DMS 273 (cell line): ENCODE data around the gene WDR47.
"Not testable (repeated sequence)": the region's sequence is repeated elsewhere in the genome, so short reads cannot be mapped to it uniquely, and the experiment has no call there.

Experiments
- DNase-seq: peaks from one replicate; lab custom pipeline; 2025; ENCODE audit not compliant: unreplicated experiment; lab: John Stamatoyannopoulos, UW

Gene WDR47

GRCh38 chr1:109056064-109056463, 14.2 kb upstream of the WDR47 start:
- no peak for DNase-seq

GRCh38 chr1:109052145-109052544, 10.2 kb upstream of the WDR47 start:
- not testable (repeated sequence) for DNase-seq

DNA sequence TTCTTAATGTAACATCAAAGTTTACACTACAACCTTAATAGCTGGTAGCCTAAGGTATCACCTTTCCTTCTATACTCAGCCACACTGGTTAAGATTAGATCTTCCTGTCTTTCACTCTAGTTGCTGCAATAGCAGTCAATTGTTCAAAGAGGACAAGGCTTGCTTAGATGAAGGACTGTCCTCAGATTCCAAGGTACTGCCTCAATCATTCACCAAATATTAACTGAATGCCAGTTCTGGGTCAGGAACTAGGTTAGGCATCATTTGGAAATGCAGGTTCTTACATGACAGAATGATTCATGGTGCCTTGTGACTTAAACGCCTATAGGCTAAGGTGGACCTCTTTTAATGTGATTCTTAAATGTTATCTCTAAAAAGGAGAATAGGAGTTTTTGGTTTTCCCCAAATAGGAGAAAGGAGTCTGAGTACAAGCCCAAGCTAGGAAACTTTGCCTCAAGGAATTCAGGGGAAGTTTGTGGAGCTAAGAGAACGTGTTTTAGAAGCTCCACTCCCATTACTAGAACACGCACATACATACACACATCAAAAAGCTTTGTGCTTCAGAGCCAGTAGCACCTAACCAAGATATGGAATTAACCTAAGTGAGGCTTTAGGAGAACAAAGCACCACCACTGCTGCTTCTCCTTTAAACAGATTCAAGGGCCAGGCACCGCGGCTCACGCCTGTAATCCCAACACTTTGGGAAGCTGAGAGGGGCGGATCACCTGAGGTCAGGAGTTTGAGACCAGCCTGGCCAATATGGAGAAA, 8.5 kb upstream of the WDR47 start:
- DNase-seq = no peak

DNA sequence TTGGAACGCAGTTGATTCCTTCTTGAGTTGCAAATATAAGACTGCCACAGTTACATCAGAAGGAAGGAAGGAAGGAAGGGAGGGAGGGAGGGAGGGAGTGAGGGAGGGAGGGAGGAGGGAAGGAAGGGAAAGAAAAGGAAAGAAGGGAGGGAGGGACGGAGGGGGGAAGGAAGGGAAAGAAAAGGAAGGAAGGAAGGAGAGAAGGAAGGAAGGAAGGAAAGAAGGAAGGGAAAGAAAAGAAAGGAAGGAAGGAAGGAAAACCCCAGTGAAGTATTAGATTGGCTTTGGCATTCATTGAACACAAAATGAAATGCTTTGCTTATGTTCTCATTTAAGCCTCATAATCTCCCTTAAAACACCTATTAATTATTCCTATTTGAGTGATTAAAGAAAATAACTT, 6.4 kb upstream of the WDR47 start:
- no peak for DNase-seq

- DNase-seq = no peak
Measured at GRCh38 chr1:109047339-109047738, 5.4 kb upstream of the WDR47 start.

GRCh38 chr1:109046671-109047070, 4.8 kb upstream of the WDR47 start:
- DNase-seq = no peak

DNA sequence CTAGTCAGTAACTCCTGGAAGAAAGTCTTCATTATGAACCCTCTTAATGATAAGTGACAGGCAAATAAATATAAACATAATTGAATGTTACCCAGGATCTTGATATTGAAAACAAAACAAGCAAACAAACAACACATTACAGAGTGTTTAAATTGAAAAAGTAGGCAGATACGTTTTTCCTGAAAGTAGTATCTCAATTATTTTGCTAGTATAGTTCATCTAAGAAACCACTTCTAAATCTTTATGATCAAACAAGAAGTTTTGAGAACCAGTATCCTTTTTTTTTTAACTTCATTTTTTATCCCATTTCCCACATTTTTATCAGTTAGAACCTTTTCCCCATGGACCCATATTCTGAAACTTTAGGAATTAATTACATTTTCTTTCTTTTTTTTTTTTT, 3.7 kb upstream of the WDR47 start:
- no peak for DNase-seq

DNA sequence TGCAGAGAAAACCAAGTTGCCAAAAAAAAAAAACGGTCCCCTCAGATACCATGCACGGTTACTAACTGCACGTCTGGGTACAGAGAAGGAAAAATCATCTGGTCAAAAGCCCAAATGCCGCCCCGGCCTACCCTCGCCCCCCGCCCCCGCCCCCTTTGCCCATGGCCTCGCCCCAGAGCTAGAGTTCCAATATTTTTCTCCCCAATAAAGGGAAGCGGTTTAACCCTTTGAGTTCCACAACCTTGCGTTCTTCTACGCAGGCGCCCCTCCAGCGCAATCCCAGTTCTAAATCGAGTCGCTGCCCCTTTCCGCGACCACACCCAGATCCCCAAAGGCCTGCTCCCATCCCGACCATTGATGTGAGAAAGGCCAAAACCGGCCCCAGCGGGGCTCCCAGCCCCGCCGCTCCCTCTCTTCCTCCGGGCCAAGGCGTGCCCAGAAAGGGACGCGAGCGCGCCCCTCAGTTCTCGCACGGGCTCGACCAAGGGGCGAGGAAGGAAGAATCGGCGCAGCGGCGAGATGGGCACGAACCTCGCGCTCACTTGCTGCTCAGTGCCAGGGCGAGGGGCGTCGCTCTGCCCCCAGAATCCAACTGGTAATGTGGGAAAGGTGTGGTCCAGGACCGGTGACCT, 797 bp downstream of the WDR47 start:
- DNase-seq = peak; percentile 72

- no peak for DNase-seq
Measured at GRCh38 chr1:109040627-109040988, 1.3 kb downstream of the WDR47 start.

DNA sequence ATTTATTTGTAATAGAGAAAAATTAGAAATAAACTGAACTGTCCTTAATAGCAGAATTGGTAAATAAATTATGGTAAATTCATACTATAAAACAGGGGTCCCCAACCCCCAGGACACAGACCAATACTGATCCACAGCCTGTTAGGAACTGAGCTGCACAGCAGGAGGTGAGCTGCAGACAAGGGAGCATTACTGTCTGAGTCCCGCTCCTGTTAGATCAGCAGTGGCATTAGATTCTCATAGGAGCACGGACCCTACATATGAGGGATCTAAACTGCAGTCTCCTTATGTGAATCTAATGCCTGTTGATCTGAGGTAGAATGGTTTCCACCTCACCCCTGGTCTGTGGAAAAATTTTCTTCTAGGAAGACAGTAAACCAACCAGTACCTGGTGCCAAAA, 7.5 kb downstream of the WDR47 start:
- DNase-seq = no peak

DNA sequence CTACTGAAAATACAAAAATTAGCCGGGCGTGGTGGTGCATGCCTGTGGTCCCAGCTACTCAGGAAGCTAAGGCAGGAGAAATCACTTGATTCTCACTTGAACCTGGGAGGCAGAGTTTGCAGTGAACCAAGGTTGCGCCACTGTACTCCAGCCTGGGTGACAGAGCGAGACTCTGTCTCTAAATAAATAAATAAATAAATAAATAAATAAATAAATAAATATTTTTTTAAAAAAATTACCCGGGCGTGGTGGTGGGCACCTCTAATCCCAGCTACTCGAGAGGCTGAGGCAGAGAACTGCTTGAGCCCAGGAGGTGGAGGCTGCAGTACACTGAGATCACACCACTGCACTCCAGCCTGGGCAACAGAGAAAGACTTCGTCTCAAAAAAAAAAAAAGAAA, 12.4 kb downstream of the WDR47 start:
- not testable (repeated sequence) for DNase-seq

DNA sequence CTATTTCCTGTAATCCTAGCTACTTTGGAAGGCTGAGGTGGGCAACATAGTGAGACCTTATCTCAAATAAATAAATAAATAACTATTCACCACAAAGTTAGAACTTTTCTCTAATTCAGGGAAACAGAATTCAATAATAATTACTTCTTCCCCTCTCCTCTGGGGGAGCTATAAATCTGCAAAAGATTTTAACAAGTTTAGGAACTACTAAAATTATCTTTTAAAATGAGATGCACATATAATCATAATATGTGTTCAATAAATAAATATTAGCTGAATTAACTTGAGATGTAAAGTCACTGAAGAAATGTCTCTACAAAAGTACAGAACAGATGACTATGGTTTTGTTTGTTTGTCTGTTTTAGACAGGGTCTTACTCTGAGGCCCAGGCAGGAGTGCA, 14.1 kb downstream of the WDR47 start:
- no peak for DNase-seq

- DNase-seq = no peak
Measured at GRCh38 chr1:109025694-109026093, 16.2 kb downstream of the WDR47 start.

DNA sequence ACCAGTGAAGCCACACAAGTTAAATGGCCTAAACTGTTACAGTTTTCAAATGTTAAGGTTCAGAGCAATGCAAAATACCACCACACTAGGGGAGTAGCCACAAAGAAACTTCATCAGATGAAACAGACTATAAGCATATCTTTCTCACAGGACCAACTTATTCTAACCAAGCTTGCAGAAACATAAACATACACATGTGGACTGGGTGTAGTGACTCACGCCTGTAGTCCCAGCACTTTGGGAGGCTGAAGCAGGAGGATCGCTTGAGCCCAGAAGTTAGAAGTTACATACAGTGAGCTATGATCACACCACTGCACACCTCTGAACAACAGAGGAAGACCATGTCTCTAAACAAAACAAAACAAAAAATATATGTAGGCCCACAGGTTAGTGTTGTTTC, 17.3 kb downstream of the WDR47 start:
- no peak for DNase-seq

GRCh38 chr1:109020693-109021257, 21.1 kb downstream of the WDR47 start:
- DNase-seq = no peak

DNA sequence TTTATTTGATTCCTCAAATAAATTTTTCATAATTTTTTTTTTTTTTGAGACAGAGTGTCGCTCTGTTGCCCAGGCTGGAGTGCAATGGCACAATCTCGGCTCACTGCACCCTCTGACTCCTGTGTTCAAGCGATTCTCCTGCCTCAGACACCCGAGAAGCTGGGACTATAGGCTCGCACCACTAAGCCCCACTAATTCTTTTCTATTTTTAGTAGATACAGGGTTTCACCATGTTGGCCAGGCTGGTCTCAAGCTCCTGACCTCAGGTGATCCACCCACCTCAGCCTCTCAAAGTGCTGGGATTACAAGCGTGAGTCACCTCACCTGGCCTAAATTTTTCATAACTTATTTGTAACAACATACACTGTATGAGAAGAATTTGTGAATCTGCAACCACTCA, 24.2 kb downstream of the WDR47 start:
- DNase-seq = not testable (repeated sequence)

- DNase-seq = no peak
Measured at GRCh38 chr1:109017134-109017533, 24.8 kb downstream of the WDR47 start.

DNA sequence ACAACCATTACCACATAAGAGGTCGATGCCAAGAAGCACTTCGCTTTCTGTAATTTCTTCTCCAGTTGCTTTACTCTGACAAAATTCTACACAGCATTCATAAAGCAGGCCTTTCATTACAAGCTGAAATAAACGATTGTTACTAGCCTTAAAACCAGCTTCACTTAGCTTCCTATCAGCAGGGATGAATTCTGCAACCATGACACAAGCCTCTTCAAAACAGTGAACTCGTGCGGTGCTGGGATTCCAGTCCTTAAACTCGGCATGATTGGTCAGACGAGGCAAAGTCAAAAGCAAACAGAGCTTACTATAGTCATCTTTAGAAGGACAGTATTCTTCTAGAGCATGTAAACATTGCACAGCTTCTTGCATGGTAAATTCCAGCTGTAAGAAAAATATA, 30.6 kb downstream of the WDR47 start:
- DNase-seq = no peak

GRCh38 chr1:108996622-108997021, 45.3 kb downstream of the WDR47 start:
- DNase-seq = not testable (repeated sequence)

- DNase-seq = no peak
Measured at GRCh38 chr1:108983114-108983513, 58.8 kb downstream of the WDR47 start.

DNA sequence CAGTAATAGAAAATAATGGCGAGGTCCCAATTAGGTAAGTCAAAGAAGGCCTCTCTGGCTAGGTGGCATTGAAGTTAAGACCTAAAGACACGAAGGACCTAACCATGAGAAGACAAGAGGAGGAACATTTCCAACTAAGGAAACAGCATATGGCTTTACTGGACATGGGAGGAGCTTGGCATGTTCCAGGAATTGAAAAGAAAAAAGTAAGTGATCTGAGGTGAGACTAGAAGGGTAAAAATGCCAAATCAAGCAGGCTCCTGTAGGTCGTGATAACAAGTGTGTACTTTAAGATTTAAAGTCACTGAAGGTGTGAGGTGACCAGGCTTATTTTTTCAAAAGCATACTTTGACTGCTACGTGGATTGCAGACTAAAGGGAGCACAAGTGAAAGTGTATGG, 65.2 kb downstream of the WDR47 start:
- DNase-seq = no peak

DNA sequence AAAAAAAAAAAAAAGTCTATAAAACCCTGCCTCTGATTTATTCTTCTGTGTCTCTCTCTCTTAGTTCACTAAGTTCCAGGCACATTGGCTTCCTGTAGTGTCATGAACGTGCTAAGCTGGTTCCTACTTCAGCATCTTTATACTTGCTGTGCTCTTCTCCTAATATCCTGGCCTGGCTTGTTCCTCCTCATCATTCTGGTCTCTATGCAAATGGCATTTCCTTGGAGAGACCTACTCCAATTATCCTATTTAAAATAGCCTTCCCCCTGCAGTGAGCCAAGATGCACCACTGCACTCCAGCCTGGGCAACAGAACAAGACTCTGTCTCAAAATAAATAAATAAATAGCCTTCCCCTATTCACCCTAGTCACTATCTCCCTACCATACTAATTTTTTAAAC, 69.0 kb downstream of the WDR47 start:
- no peak for DNase-seq

DNA sequence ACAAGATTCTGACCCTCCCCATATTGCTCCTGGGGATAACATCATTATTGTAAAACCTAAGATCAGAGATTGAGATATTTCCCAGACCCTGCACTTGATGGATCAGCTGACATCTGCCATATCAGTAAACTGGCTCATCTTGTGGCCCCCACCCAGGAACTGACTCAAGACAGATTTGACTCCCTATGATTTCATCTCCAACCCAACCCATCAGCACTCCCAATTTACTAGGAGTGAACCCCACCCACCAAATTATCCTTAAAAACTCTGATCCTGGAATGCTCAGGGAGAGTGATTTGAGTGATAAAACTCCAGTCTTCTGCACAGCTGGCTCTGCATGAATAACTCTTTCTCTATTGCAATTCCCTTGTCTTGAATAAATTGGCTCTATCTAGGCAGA, 72.6 kb downstream of the WDR47 start:
- DNase-seq = no peak
